Right ventricle myocardium superior (tissue), 1 donor: ENCODE data around the gene CFAP68. TPM values are rescaled to one million over a fixed set of nuclear protein-coding genes. Genes with fewer than 3 reads are reported as not detected.
"Not testable (repeated sequence)": the region's sequence is repeated elsewhere in the genome, so short reads cannot be mapped to it uniquely, and the experiment has no call there.

Experiments used
- ATAC-seq: fragments of 200-7000 bp; cut with Tn5 transposase; one replicate; pipeline ENCODE4 v1.9.1; 2020; ENCODE audit warnings: mild to moderate bottlenecking; ENCODE audit not compliant: poor library complexity
- DNase-seq: peaks from one replicate; pipeline ENCODE4 v3.0.0-alpha.2; 2020
- intact Hi-C: fragments of 100-400 bp; cut with DNase I; formaldehyde crosslinking; loops from one replicate; pipeline ENCODE4 v1.11.2; 2022
- total RNA-seq: library from RNA; stranded (reverse); fragmentation: NEBNext Ultra II Directional; extraction: Animal tissue kit (Norgen Biotek cat#: 25700); gene quantifications from one replicate; pipeline ENCODE4 v1.2.1, GENCODE V29; 2021
- donor health status: DM: no; HTN: yes; CAD: no; lungs with severe emphysema.

Gene CFAP68
- total RNA-seq, 1 donor from 2014 or later: 32.4 TPM

DNA sequence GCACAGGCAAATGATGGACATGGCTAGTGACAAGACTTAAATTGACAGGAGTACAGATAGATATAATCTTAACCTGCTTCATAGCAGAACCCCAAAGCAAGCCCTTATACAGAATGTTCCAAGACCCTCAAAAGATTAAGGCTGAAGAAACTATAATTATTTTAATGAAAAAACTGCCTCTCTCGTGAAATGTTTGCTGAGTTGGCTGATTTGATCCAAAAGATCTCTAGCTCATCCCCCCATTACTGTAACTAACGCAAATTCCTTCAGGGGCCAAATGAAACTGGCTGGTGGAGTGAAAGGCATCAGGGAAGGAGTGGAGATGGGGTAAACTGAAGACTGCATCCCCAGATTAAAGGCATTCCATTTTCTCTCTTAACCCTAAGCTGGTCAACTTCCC, 27.2 kb upstream of the CFAP68 start:
- no peak for ATAC-seq
- intact Hi-C loops: no loop called here
- no peak for DNase-seq

GRCh38 chr11:111855506-111855905, 23.8 kb upstream of the CFAP68 start:
- intact Hi-C loops: no loop called here
- DNase-seq (no peak), ATAC-seq (no peak)

GRCh38 chr11:111860257-111860656, 19.1 kb upstream of the CFAP68 start:
- intact Hi-C loops: no loop called here
- ATAC-seq: no peak
- no peak for DNase-seq

DNA sequence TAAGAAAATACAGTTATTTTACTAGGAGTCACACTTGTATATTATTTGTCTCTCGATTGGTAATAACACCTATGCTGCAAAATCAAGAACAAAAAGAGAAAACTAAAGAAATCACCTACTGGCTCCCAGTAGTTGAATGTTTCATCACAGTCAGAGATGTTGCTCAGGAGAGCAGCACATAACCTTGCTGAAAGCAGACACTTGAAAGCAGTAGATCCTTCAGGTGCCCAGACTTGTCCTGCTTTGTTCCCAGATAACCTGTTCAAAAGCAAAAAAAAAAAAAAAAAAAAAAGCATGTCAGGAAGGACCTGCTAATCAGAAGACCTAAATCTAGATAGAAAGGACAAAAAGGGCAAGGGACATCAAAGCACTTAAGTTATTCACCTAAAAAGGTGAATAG, 9.2 kb upstream of the CFAP68 start:
- no peak for DNase-seq
- intact Hi-C loops: loop anchor here (10.0 kb wide), 1 partner anchor 215 kb away; the partner anchor contains the start of genes SDHD and TIMM8B

DNA sequence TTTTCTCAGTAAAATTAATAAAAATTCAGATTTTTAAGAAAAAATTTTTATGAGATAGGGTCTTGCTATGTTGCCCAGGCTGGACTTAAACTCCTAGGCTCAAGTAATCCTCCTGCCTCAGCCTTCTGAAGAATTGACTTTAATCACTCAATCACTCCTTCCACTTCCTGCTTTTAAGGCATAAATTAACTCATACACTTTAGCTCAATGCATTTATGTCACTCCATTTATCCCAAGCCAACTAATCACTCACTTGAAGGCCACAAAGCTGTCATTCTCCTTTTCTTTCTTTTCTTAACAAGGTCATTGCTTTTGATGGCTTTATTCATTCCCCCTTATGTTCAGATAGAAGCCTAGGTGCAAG, 8.8 kb upstream of the CFAP68 start:
- ATAC-seq (no peak), DNase-seq (no peak)
- intact Hi-C loops: loop anchor here (10.0 kb wide), 1 partner anchor 214 kb away; the partner anchor contains the start of genes SDHD and TIMM8B

More for the DNA sequence above, 9.2 kb upstream of the CFAP68 start:
- ATAC-seq: no peak

DNA sequence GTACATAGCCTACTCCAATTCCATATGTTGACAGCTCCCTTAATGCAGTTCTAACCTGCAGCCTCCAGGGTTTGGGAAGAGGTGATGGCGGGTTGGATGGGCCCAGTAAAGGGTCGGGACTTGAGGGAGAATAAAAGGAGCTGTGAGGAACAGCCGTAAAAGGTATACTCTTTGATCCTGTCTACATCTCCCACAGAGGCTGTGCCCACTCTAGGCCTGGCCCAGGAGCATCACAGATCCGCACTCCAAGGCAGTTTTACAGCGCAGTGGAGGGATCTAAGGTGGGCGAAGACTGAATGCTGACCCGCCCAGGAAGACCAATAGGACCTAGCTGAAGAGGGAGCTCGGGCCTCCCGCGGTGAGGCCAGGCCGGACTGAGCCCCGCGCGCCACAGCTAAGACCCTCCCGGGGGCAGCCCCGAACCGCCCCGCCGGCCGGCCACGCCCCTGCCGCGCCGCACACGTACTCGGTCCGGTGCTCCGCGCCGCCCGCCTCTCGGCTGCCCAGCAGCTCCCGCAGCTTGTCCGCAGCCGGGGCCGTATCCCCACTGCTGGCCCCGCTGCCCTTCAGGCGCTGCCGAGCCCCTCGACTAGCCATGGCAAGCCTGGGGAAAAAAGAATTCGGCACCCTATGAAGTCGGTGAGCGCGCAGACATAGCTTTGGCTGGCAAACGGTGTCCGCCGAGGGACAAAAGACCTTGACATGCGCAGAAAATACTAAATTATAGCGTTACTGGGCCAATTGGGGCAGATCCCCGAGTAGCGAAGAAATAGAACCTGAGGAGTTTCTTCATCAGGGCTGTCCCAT, 8.3 kb upstream of the CFAP68 start, which contains the start of gene ALG9:
Gene ALG9 (minus strand): TSS at position 696 of the 807 bp plus-strand sequence. CDS start 99 bp downstream, at position 597.
- DNase-seq (peak; percentile 89), ATAC-seq (peak; percentile 96)
- intact Hi-C loops: loop anchor here (10.0 kb wide), 1 partner anchor 214 kb away; the partner anchor contains the start of genes SDHD and TIMM8B

GRCh38 chr11:111871693-111872161, 7.6 kb upstream of the CFAP68 start:
- DNase-seq (no peak), ATAC-seq (peak; percentile 37)
- intact Hi-C loops: loop anchor here (10.0 kb wide), 1 partner anchor 213 kb away; the partner anchor contains the start of genes SDHD and TIMM8B

GRCh38 chr11:111878385-111878848, 924 bp upstream of the CFAP68 start:
- DNase-seq (no peak), ATAC-seq (peak; percentile 1)
- intact Hi-C loops: loop anchor here (5.0 to 10.0 kb wide), 3 partner anchors 49 to 206 kb away; partner anchors contain the start of genes SDHD and TIMM8B

GRCh38 chr11:111879637-111879960, 258 bp downstream of the CFAP68 start:
- DNase-seq (no peak), ATAC-seq (peak; percentile 13)
- intact Hi-C loops: loop anchor here (5.0 to 10.0 kb wide), 3 partner anchors 48 to 205 kb away; partner anchors contain the start of genes SDHD and TIMM8B

DNA sequence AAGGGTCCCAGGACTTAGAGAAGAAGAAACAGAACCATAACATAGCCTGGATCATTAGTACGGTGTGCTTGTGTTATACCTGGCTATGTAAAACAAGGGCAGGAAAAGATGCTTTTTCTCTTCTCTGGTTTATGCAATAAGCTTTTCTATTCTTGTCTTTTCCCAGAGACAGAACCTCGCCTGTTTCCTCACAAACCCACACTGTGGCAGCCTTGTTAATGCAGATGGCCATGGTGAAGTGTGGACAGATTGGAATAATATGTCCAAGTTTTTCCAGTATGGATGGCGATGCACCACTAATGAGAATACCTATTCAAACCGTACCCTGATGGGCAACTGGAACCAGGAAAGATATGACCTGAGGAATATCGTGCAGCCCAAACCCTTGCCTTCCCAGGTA, 2.9 kb downstream of the CFAP68 start:
- intact Hi-C loops: no loop called here
- ATAC-seq (no peak), DNase-seq (no peak)

DNA sequence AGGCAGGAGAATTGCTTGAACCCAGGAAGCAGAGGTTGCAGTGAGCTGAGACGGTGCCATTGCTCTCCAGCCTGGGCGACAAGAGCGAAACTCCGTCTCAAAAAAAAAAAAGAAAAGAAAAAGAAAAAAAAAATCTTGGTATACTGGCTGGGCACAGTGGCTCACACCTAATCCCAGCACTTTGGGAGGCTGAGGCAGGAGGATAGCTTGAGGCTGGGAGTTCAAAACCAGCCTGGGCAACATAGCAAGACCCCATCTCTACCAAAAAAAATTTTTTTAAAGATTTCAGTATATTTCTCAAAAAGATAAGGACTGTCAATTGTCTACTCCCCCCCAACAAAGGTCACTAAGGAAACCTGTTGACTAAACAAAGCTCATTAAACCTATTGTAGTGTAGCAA, 5.7 kb downstream of the CFAP68 start:
- DNase-seq, ATAC-seq, intact Hi-C loops: not testable (repeated sequence)

DNA sequence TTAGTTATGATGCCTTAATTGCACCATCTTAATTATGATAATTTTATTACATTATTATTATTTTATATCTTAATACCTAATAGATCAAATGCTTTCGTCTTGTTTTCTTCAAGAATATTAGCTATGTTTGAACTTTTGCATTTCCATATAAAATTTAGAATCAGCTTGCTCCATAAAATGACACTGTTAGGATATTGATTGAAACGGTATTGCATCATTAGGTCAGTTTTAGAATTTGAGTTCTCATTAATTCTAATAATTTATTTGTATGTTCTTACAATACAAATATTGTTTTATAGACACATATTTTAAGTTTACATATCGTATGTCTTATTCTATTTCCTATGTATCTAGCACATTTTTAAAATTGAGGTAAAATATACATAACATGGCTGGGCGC, 6.7 kb downstream of the CFAP68 start:
- intact Hi-C loops: no loop called here
- no peak for DNase-seq
- no peak for ATAC-seq

- intact Hi-C loops: no loop called here
- no peak for DNase-seq
- ATAC-seq: no peak
Observed at GRCh38 chr11:111886844-111887243, 7.5 kb downstream of the CFAP68 start.

GRCh38 chr11:111905411-111905810, 26.1 kb downstream of the CFAP68 start:
- peak; percentile 53 for ATAC-seq
- no peak for DNase-seq
- intact Hi-C loops: no loop called here

DNA sequence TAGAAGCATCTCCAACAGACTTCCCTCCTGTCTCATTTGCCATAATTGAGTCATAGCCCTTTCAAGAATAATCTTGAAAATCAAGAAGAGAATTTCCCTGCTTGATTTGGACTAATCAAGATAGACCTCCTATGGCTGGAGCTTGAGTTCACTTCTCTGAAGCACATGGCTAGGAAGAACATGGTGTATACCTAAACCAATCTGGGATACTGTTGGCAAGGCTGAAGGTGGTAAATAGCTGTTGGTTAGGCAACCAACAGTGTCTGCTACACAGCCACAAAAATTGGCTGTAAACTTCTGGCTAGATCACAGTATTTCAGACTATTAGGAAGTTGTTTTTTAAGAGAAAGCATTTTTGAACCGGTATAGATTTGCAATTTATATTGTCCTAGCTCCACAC, 27.3 kb downstream of the CFAP68 start:
- ATAC-seq (peak; percentile 36), DNase-seq (no peak)
- intact Hi-C loops: no loop called here

GRCh38 chr11:111908639-111909305, 29.4 kb downstream of the CFAP68 start:
- intact Hi-C loops: no loop called here
- DNase-seq (no peak), ATAC-seq (no peak)

DNA sequence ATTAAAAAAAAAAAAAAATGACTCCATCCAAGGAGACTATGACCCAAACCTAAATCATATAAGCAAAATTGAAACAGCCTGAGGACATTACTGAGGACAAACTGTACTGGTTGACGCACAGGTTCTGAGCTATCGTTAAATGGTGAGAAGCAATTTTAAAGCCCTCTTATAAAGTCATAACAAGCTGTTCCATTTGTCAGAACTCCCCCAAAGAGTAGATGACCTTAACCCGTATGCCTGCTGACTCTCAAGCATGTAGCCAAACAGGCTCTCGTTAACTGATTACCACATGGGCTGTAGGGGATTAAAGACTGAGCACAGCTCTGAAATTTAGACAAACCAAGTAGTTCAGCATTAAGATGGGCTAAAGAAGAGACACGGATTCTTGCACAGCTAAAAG, 30.0 kb downstream of the CFAP68 start:
- ATAC-seq (no peak), DNase-seq (no peak)
- intact Hi-C loops: no loop called here

DNA sequence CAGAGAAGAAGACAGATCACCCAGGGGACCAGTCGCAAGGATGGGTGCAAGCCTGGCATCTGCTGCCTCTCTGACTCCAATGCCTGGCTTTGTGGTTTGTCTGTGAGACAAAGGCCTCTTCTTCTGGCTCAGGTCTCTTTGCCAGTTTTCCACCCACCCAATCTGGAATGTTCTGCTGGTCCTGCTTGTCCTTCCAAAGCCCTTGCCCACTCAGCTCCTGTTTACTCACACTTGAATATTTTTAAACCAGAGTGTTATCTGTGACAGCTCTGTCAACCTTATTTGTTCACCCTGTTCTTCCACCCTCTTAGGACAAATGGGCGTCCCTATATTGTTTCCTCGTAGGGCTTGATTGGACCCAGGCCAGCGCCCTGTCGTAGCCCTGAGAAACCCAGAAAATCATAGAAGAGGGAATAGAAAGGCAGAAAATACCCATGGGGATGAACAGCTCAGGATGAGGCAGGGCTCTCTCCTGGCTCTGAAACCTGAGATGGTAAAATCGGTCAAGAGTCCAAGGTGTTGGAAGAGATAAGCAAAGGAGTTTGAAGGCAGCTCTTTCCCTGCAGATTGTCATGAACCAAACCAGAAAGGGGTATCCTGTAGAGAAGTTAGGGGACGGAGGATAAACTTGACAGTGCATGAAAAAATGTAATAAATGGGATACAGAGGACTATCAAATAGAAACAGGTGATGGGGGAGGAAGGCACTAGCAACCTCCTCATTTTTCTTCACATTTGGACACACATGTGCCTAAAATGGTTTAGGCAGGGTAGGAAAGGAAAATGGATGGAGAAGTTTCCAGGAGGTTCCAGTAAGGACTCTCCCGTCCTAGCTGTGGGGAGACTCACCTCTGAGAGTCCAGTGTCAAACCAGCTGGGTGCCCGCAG, 31.6 kb downstream of the CFAP68 start:
- ATAC-seq (peak; percentile 19), DNase-seq (peak; percentile 57)
- intact Hi-C loops: no loop called here
